WTC11 (cell line): ENCODE data around the gene IAPP.
"Not testable (repeated sequence)": the region's sequence is repeated elsewhere in the genome, so short reads cannot be mapped to it uniquely, and the experiment has no call there.

ENCODE experiments used
- CTCF ChIP-seq: fragments of 200-600 bp; IDR thresholded peaks from 2 replicates; pipeline ENCODE4 v1.8.0; 2022; ENCODE audit warnings: antibody characterized with exemption
- FOXP1 ChIP-seq: sonication (generic); formaldehyde crosslinking; IDR thresholded peaks from 2 replicates; pipeline ENCODE4 v1.8.0; 2022; ENCODE audit warnings: missing genetic modification reagents, mild to moderate bottlenecking, moderate library complexity, borderline replicate concordance
- IRF1 ChIP-seq: sonication (generic); formaldehyde crosslinking; IDR thresholded peaks from 2 replicates; pipeline ENCODE4 v1.8.0; 2023; ENCODE audit warnings: missing genetic modification reagents
- MYBL2 ChIP-seq: sonication (generic); formaldehyde crosslinking; IDR thresholded peaks from 2 replicates; pipeline ENCODE4 v1.8.1; 2023; ENCODE audit warnings: mild to moderate bottlenecking, moderate library complexity, missing genetic modification reagents
- PREB ChIP-seq: sonication (generic); formaldehyde crosslinking; IDR thresholded peaks from 2 replicates; pipeline ENCODE4 v1.8.1; 2022; ENCODE audit warnings: mild to moderate bottlenecking, missing genetic modification reagents, moderate library complexity, borderline replicate concordance
- TCF7 ChIP-seq: sonication (generic); formaldehyde crosslinking; IDR thresholded peaks from 2 replicates; pipeline ENCODE4 v1.8.0; 2022; ENCODE audit warnings: mild to moderate bottlenecking, low read depth, missing genetic modification reagents, moderate library complexity
- TEAD4 ChIP-seq: sonication (generic); formaldehyde crosslinking; IDR thresholded peaks from 2 replicates; pipeline ENCODE4 v1.8.0; 2022; ENCODE audit warnings: mild to moderate bottlenecking, missing genetic modification reagents
- USF1 ChIP-seq: sonication (generic); formaldehyde crosslinking; IDR thresholded peaks from 2 replicates; pipeline ENCODE4 v1.8.0; 2022; ENCODE audit warnings: mild to moderate bottlenecking, missing genetic modification reagents
- ZNF121 ChIP-seq: sonication (generic); formaldehyde crosslinking; IDR thresholded peaks from 2 replicates; pipeline ENCODE4 v1.8.0; 2023; ENCODE audit warnings: missing genetic modification reagents
- TF ChIP-seq, protein P1 (sequence below): sonication (generic); formaldehyde crosslinking; IDR thresholded peaks from 2 replicates; pipeline ENCODE4 v1.8.0; 2023; ENCODE audit warnings: missing genetic modification reagents, mild to moderate bottlenecking, borderline replicate concordance

DNA sequence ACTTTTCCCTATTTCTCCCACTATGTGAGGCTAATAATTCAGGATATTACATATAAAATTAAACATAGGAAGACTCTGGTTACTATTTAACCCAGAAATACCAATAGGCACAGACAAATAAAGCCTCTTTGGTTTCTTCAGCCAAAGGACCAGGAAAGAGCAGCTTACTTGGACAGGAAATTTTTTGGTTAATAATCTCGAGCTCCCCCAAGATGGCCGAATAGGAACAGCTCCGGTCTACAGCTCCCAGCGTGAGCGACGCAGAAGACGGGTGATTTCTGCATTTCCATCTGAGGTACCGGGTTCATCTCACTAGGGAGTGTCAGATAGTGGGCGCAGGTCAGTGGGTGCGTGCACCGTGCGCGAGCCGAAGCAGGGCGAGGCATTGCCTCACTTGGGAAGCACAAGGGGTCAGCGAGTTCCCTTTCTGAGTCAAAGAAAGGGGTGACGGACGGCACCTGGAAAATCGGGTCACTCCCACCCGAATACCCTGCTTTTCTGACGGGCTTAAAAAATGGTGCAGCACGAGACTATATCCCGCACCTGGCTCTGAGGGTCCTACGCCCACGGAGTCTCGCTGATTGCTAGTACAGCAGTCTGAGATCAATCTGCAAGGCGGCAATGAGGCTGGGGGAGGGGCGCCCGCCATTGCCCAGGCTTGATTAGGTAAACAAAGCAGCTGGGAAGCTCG lies 46.5 kb downstream of the IAPP start:
- TF ChIP-seq CTCF; IRF1 (CRISPR knock-in tag); ZNF121 (CRISPR knock-in tag); TEAD4; FOXP1 (CRISPR knock-in tag); TCF7 (CRISPR knock-in tag); PREB; USF1 (CRISPR knock-in tag); MYBL2 (CRISPR knock-in tag): not testable (repeated sequence)
- TF ChIP-seq, protein P1, sequence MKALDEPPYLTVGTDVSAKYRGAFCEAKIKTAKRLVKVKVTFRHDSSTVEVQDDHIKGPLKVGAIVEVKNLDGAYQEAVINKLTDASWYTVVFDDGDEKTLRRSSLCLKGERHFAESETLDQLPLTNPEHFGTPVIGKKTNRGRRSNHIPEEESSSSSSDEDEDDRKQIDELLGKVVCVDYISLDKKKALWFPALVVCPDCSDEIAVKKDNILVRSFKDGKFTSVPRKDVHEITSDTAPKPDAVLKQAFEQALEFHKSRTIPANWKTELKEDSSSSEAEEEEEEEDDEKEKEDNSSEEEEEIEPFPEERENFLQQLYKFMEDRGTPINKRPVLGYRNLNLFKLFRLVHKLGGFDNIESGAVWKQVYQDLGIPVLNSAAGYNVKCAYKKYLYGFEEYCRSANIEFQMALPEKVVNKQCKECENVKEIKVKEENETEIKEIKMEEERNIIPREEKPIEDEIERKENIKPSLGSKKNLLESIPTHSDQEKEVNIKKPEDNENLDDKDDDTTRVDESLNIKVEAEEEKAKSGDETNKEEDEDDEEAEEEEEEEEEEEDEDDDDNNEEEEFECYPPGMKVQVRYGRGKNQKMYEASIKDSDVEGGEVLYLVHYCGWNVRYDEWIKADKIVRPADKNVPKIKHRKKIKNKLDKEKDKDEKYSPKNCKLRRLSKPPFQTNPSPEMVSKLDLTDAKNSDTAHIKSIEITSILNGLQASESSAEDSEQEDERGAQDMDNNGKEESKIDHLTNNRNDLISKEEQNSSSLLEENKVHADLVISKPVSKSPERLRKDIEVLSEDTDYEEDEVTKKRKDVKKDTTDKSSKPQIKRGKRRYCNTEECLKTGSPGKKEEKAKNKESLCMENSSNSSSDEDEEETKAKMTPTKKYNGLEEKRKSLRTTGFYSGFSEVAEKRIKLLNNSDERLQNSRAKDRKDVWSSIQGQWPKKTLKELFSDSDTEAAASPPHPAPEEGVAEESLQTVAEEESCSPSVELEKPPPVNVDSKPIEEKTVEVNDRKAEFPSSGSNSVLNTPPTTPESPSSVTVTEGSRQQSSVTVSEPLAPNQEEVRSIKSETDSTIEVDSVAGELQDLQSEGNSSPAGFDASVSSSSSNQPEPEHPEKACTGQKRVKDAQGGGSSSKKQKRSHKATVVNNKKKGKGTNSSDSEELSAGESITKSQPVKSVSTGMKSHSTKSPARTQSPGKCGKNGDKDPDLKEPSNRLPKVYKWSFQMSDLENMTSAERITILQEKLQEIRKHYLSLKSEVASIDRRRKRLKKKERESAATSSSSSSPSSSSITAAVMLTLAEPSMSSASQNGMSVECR (CRISPR knock-in tag) = not testable (repeated sequence)
